H9 (cell line): ENCODE data around the gene CCDC78. TPM values are rescaled to one million over a fixed set of nuclear protein-coding genes. Genes with fewer than 3 reads are reported as not detected.

Experiments used
- DNase-seq: peaks from one replicate; pipeline ENCODE4 v3.0.0-alpha.2; 2017
- H2AFZ ChIP-seq: one replicate; pipeline ENCODE4 v1.6.1; 2013; ENCODE audit warnings: mild to moderate bottlenecking, low read length, control low read depth, moderate library complexity
- H2AK5ac ChIP-seq: 2 replicates; pipeline ENCODE4 v1.6.1; 2013; ENCODE audit warnings: low read length, control low read depth, mixed read lengths; ENCODE audit not compliant: insufficient read length
- H2BK120ac ChIP-seq: one replicate; pipeline ENCODE4 v1.6.1; 2013; ENCODE audit warnings: low read depth, mild to moderate bottlenecking, low read length, control low read depth, inconsistent platforms; ENCODE audit not compliant: poor library complexity, severe bottlenecking
- H2BK12ac ChIP-seq: 2 replicates; pipeline ENCODE4 v1.6.1; 2013; ENCODE audit warnings: low read length, control low read depth, mixed read lengths, low read depth; ENCODE audit not compliant: insufficient read length
- H2BK15ac ChIP-seq: 2 replicates; pipeline ENCODE4 v1.6.1; 2013; ENCODE audit warnings: low read depth, low read length, control low read depth
- H2BK20ac ChIP-seq: one replicate; pipeline ENCODE4 v1.6.1; 2013; ENCODE audit warnings: low read depth, mild to moderate bottlenecking, low read length, control low read depth, inconsistent platforms; ENCODE audit not compliant: poor library complexity, severe bottlenecking
- H2BK5ac ChIP-seq: 2 replicates; pipeline ENCODE4 v1.6.1; 2013; ENCODE audit warnings: low read length, control low read depth, mixed read lengths; ENCODE audit not compliant: insufficient read length
- H3K14ac ChIP-seq: 2 replicates; pipeline ENCODE4 v1.6.1; 2013; ENCODE audit warnings: low read length, control low read depth; ENCODE audit not compliant: insufficient read depth
- H3K18ac ChIP-seq: 2 replicates; pipeline ENCODE4 v1.6.1; 2013; ENCODE audit warnings: low read depth, mild to moderate bottlenecking, mixed read lengths, low read length, control low read depth; ENCODE audit not compliant: insufficient read length
- H3K23ac ChIP-seq: 2 replicates; pipeline ENCODE4 v1.6.1; 2013; ENCODE audit warnings: low read length, control low read depth, mixed read lengths, low read depth; ENCODE audit not compliant: insufficient read length
- H3K23me2 ChIP-seq: 2 replicates; pipeline ENCODE4 v1.6.1; 2013; ENCODE audit warnings: low read depth, mild to moderate bottlenecking, mixed read lengths, low read length, control low read depth; ENCODE audit not compliant: insufficient read length, poor library complexity, severe bottlenecking
- H3K27ac ChIP-seq: 2 replicates; pipeline ENCODE4 v1.5.1; 2013; ENCODE audit warnings: low read length, control low read depth, mixed read lengths, low read depth; ENCODE audit not compliant: insufficient read length
- H3K27me3 ChIP-seq: 2 replicates; pipeline ENCODE4 v1.6.1; 2013; ENCODE audit warnings: low read length, control low read depth, inconsistent platforms; ENCODE audit not compliant: insufficient read depth
- H3K4ac ChIP-seq: 2 replicates; pipeline ENCODE4 v1.6.1; 2013; ENCODE audit warnings: low read depth, mild to moderate bottlenecking, control low read depth, inconsistent platforms, low read length, moderate library complexity
- H3K4me1 ChIP-seq: 2 replicates; pipeline ENCODE4 v1.6.1; 2013; ENCODE audit warnings: low read length, control low read depth, inconsistent platforms; ENCODE audit not compliant: insufficient read depth
- H3K4me2 ChIP-seq: 2 replicates; pipeline ENCODE4 v1.6.1; 2013; ENCODE audit warnings: low read length, control low read depth, mixed read lengths; ENCODE audit not compliant: insufficient read length, insufficient read depth
- H3K56ac ChIP-seq: 2 replicates; pipeline ENCODE4 v1.6.1; 2013; ENCODE audit warnings: low read depth, mild to moderate bottlenecking, mixed read lengths, low read length, control low read depth; ENCODE audit not compliant: insufficient read length
- H3K79me1 ChIP-seq: 2 replicates; pipeline ENCODE4 v1.6.1; 2013; ENCODE audit warnings: low read depth, mild to moderate bottlenecking, moderate library complexity, low read length, control low read depth, inconsistent platforms; ENCODE audit not compliant: insufficient read depth, poor library complexity, severe bottlenecking
- H3K79me2 ChIP-seq: 2 replicates; pipeline ENCODE4 v1.6.1; 2013; ENCODE audit warnings: low read length, control low read depth, inconsistent platforms; ENCODE audit not compliant: insufficient read depth
- H3K9ac ChIP-seq: 2 replicates; pipeline ENCODE4 v1.6.1; 2013; ENCODE audit warnings: low read length, control low read depth, mixed read lengths; ENCODE audit not compliant: insufficient read length; ENCODE audit errors: extremely low read depth
- H3K9me3 ChIP-seq: one replicate; pipeline ENCODE4 v1.6.1; 2013; ENCODE audit warnings: low read depth, low read length, inconsistent platforms; ENCODE audit not compliant: control insufficient read depth
- H3T11ph ChIP-seq: one replicate; pipeline ENCODE4 v1.6.1; 2013; ENCODE audit warnings: mild to moderate bottlenecking, low read length, control low read depth, inconsistent platforms
- H4K20me1 ChIP-seq: one replicate; pipeline ENCODE4 v1.6.1; 2013; ENCODE audit not compliant: control insufficient read depth, insufficient read length, insufficient read depth
- H4K5ac ChIP-seq: 2 replicates; pipeline ENCODE4 v1.6.1; 2013; ENCODE audit warnings: low read depth, mild to moderate bottlenecking, mixed read lengths, low read length, control low read depth; ENCODE audit not compliant: insufficient read length
- H4K8ac ChIP-seq: replicated peaks from 2 replicates; pipeline ENCODE4 v1.6.1; 2013; ENCODE audit warnings: low read length, control low read depth, mixed read lengths, low read depth; ENCODE audit not compliant: insufficient read length
- H4K91ac ChIP-seq: 2 replicates; pipeline ENCODE4 v1.6.1; 2013; ENCODE audit warnings: low read depth, mild to moderate bottlenecking, moderate library complexity, mixed read lengths, low read length, control low read depth; ENCODE audit not compliant: insufficient read length
- H3K27ac Mint-ChIP-seq, 3 experiments: 2 replicates in 2 of 3; 3 replicates in 1 of 3; pipeline ENCODE4 v1.8.0; 2020 to 2021; ENCODE audit warnings: mixed read lengths in 3 of 3, mild to moderate bottlenecking in 1 of 3, moderate library complexity in 1 of 3
- H3K27me3 Mint-ChIP-seq: 2 replicates; pipeline ENCODE4 v1.8.0; 2021; ENCODE audit warnings: low read depth, mild to moderate bottlenecking, moderate library complexity, mixed read lengths
- H3K36me3 Mint-ChIP-seq, 3 experiments: 2 replicates in 2 of 3; 3 replicates in 1 of 3; pipeline ENCODE4 v1.8.0; 2020 to 2021; ENCODE audit warnings: low read depth in 3 of 3, mixed read lengths in 3 of 3; ENCODE audit not compliant: insufficient read depth in 1 of 3
- H3K4me1 Mint-ChIP-seq, 2 experiments: 2 replicates each; pipeline ENCODE4 v1.8.0; 2020; ENCODE audit warnings: mixed read lengths in 2 of 2
- H3K4me3 Mint-ChIP-seq, 2 experiments: 2 replicates in 1 of 2; 3 replicates in 1 of 2; pipeline ENCODE4 v1.8.0; 2020 to 2021; ENCODE audit warnings: mild to moderate bottlenecking in 2 of 2, mixed read lengths in 2 of 2, moderate library complexity in 1 of 2
- H3K9me3 Mint-ChIP-seq, 2 experiments: 2 replicates in 1 of 2; 3 replicates in 1 of 2; pipeline ENCODE4 v1.8.0; 2020; ENCODE audit warnings: mild to moderate bottlenecking in 2 of 2, mixed read lengths in 2 of 2, moderate library complexity in 1 of 2
- CTCF ChIP-seq: fragments of 200-600 bp; sonication (generic); conservative IDR thresholded peaks from 3 replicates; pipeline ENCODE4 v1.8.0; 2021; ENCODE audit warnings: antibody characterized with exemption, mild to moderate bottlenecking
- WGBS: extraction: QIAGEN DNeasy Blood & Tissue Kit; methylation state at CpG from one replicate; pipeline ENCODE4 v1.1.7; 2013; ENCODE audit warnings: missing lambda C conversion rate, low lambda C conversion rate, mixed read lengths; ENCODE audit not compliant: insufficient read length; ENCODE audit errors: extremely low coverage; 5-methylcytosine and 5-hydroxymethylcytosine counted together
- total RNA-seq: library from RNA; stranded (reverse); gene quantifications from 2 replicates; pipeline ENCODE4 v1.2.1, GENCODE V29; 2021

Gene CCDC78
- total RNA-seq, 1 experiment from 2014 or later = 12.1 TPM

- Histone ChIP-seq H3K79me1 (no peaks in the 10 kb centered on the region), H4K91ac (no peak overlapping the region), H2BK5ac (no peak overlapping the region), H3K23me2 (peaks cover 8% of the 10 kb centered on the region), H4K8ac (no peak overlapping the region), H3K18ac (no peak overlapping the region), H3K4me1 (no peaks in the 10 kb centered on the region), H2BK15ac (no peak overlapping the region), H3K23ac (no peak overlapping the region), H3K14ac (no peak overlapping the region), H2BK12ac (no peak overlapping the region), H3K79me2 (no peaks in the 10 kb centered on the region), H3K56ac (no peak overlapping the region), H3K27me3 (no peaks in the 10 kb centered on the region; the same call in 1 of the 2 replicates), H2BK120ac (no peak overlapping the region), H2AK5ac (no peak overlapping the region), H3K9me3 (no peaks in the 10 kb centered on the region), H3K4me2 (peak overlapping the region; percentile 30), H4K20me1 (no peaks in the 10 kb centered on the region), H3K9ac (no peak overlapping the region), H3K4ac (no peak overlapping the region), H4K5ac (no peak overlapping the region), H2AFZ (no peak overlapping the region), H3K27ac (no peak overlapping the region), H3T11ph (no peak overlapping the region), H2BK20ac (no peak overlapping the region)
- DNase-seq = peak; percentile 49
- peak; percentile 44; the same call in 2 of the 3 replicates for TF ChIP-seq CTCF
- Mint-ChIP-seq H3K36me3 (no peaks in the 10 kb centered on the region), H3K4me1 (peaks cover 17 to 31% of the 10 kb centered on the region in 2 experiments), H3K9me3 (no peaks in the 10 kb centered on the region; a peak in 2 of 5 replicates), H3K27me3 (peaks cover 54% of the 10 kb centered on the region), H3K4me3 (peak overlapping the region; percentile 55 to 78), H3K27ac (no peak overlapping the region)
- WGBS = no CpG with 5 or more reads among the region's 74 CpGs
Measured at GRCh38 chr16:715477-716199, 10.6 kb downstream of the CCDC78 start.
